Camera-type eye (tissue), 1 donor: ENCODE results near the gene NPIPB2. TPM values are rescaled to one million over a fixed set of nuclear protein-coding genes. Genes with fewer than 3 reads are reported as not detected.

Source experiments
- total RNA-seq: library from RNA; depleted of rRNA; stranded (reverse); fragments of >200 nt; gene quantifications from one replicate; pipeline ENCODE4 v1.2.3, GENCODE V29; 2014

The NPIPB2 gene
- 10.0 TPM for total RNA-seq

DNA sequence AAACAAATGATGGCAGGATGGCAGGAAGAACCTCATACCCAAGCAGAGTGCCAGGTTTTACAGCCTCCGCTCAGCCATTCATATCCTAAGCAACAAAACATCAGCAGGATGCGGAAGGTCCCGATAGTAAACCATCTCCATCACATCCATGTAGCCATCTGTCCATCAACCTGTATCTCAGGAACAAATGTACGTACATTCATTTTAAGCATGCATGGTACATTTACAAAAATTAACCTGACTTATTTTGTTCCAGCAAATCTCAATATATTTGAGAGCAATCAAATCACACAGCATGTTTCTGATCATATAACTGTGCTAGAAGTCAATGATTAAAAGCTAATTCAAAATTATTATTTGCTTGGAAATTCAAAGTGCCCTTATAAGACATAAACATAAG lies at the start of gene NPIPB2:
Gene NPIPB2 (minus strand): TSS at position 101 of the 400 bp plus-strand sequence. CDS start 0 bp downstream, at position 101.

DNA sequence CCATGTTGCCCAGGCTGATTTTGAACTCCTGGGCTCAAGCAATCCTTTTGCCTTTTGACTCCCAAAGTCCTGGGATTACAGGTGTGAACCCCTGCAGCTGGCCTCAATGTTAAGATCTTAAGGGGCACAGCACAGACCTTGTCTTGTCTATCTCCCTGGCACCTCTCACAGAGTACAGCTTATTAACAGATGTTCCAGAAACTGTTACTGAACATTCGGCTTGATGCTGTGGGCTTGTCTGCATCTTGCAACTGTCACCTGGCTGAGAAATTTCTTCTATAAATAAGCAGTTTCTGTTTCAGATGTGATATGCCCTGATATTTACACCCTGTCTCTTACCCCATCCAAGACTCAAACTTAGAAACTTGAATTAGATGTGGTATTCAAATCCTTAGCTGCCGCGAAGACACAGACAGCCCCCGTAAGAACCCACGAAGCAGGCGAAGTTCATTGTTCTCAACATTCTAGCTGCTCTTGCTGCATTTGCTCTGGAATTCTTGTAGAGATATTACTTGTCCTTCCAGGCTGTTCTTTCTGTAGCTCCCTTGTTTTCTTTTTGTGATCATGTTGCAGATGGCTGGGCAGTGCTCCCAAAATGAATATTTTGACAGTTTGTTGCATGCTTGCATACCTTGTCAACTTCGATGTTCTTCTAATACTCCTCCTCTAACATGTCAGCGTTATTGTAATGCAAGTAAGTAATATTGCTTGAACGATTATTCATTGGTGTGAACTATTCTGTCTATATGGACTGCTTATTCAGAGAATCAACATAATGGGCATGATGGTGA lies 23.1 kb upstream of the NPIPB2 start, which contains the start of gene TNFRSF17:
Gene TNFRSF17 (plus strand): TSS at position 450 of the 791 bp plus-strand sequence. CDS start 115 bp downstream, at position 565.

DNA sequence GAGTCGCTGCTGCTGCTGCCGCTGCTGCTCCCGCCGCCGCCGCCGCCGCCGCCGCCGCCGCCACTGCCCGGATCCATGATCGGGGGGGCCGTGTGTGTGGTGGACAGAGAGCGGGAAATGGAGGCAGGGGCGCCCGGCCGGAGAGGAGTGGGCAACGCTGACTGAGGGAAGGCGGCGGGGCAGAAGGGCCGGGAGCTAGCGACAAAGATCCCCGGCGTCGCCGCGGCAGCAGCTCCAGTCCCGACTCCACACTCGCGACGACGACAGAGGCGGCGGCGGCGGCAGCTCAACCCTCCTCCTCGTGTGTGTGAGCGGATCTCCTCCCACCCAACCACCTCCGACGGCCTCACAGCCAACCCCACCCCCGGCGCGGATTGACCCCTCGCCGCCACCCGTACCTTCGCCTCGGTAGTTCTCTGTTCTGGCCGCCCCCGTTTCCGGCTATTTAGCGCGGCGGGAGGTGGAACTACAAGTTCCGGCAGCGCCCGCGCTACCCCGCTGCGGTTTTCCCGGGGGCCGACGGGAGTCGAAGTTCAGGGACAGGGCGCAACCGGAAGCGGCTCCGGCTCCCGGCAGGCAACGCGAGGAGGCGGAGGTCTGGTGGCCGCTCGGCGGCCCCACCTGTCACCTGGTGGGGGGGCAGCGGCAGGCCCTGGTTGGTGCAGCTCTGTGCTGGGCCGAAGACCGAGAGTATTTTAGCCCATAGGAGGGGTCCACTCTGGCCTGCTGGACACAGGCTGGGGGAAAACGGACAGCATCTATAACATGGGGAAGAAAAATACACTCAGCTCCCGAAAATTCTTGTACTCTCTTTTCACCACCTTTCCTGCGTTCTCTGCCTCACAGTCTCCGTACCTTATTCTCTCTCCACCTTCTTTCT lies 26.0 kb downstream of the NPIPB2 start, which contains the start of gene GSPT1:
Gene GSPT1 (minus strand): TSS at position 313 of the 880 bp plus-strand sequence. CDS start 236 bp downstream, at position 77.

Other genes with a start within 250 kb of the NPIPB2 start
- gene TXNDC11, start 199.2 kb downstream of the NPIPB2 start, total RNA-seq, result 35.0 TPM
- gene ZC3H7A, start 144.8 kb downstream of the NPIPB2 start, total RNA-seq, result 110 TPM
- 148 TPM for gene RSL1D1, start 90.5 kb downstream of the NPIPB2 start, total RNA-seq
- gene GSPT1, start 26.1 kb downstream of the NPIPB2 start, total RNA-seq, result 87.5 TPM
- not detected for gene TNFRSF17, start 23.2 kb upstream of the NPIPB2 start, total RNA-seq
- 39.9 TPM for gene SNX29, start 34.7 kb upstream of the NPIPB2 start, total RNA-seq